H9 (cell line): ENCODE results near the gene PRKCB. TPM values are rescaled to one million over a fixed set of nuclear protein-coding genes. Genes with fewer than 3 reads are reported as not detected.

Experiments used
- DNase-seq: peaks from one replicate; pipeline ENCODE4 v3.0.0-alpha.2; 2017
- H2AFZ ChIP-seq: one replicate; pipeline ENCODE4 v1.6.1; 2013; ENCODE audit warnings: mild to moderate bottlenecking, low read length, control low read depth, moderate library complexity
- H2AK5ac ChIP-seq: 2 replicates; pipeline ENCODE4 v1.6.1; 2013; ENCODE audit warnings: low read length, control low read depth, mixed read lengths; ENCODE audit not compliant: insufficient read length
- H2BK120ac ChIP-seq: one replicate; pipeline ENCODE4 v1.6.1; 2013; ENCODE audit warnings: low read depth, mild to moderate bottlenecking, low read length, control low read depth, inconsistent platforms; ENCODE audit not compliant: poor library complexity, severe bottlenecking
- H2BK12ac ChIP-seq: 2 replicates; pipeline ENCODE4 v1.6.1; 2013; ENCODE audit warnings: low read length, control low read depth, mixed read lengths, low read depth; ENCODE audit not compliant: insufficient read length
- H2BK15ac ChIP-seq: 2 replicates; pipeline ENCODE4 v1.6.1; 2013; ENCODE audit warnings: low read depth, low read length, control low read depth
- H2BK20ac ChIP-seq: one replicate; pipeline ENCODE4 v1.6.1; 2013; ENCODE audit warnings: low read depth, mild to moderate bottlenecking, low read length, control low read depth, inconsistent platforms; ENCODE audit not compliant: poor library complexity, severe bottlenecking
- H2BK5ac ChIP-seq: 2 replicates; pipeline ENCODE4 v1.6.1; 2013; ENCODE audit warnings: low read length, control low read depth, mixed read lengths; ENCODE audit not compliant: insufficient read length
- H3K14ac ChIP-seq: 2 replicates; pipeline ENCODE4 v1.6.1; 2013; ENCODE audit warnings: low read length, control low read depth; ENCODE audit not compliant: insufficient read depth
- H3K18ac ChIP-seq: 2 replicates; pipeline ENCODE4 v1.6.1; 2013; ENCODE audit warnings: low read depth, mild to moderate bottlenecking, mixed read lengths, low read length, control low read depth; ENCODE audit not compliant: insufficient read length
- H3K23ac ChIP-seq: 2 replicates; pipeline ENCODE4 v1.6.1; 2013; ENCODE audit warnings: low read length, control low read depth, mixed read lengths, low read depth; ENCODE audit not compliant: insufficient read length
- H3K23me2 ChIP-seq: 2 replicates; pipeline ENCODE4 v1.6.1; 2013; ENCODE audit warnings: low read depth, mild to moderate bottlenecking, mixed read lengths, low read length, control low read depth; ENCODE audit not compliant: insufficient read length, poor library complexity, severe bottlenecking
- H3K27ac ChIP-seq: 2 replicates; pipeline ENCODE4 v1.5.1; 2013; ENCODE audit warnings: low read length, control low read depth, mixed read lengths, low read depth; ENCODE audit not compliant: insufficient read length
- H3K27me3 ChIP-seq: 2 replicates; pipeline ENCODE4 v1.6.1; 2013; ENCODE audit warnings: low read length, control low read depth, inconsistent platforms; ENCODE audit not compliant: insufficient read depth
- H3K4ac ChIP-seq: 2 replicates; pipeline ENCODE4 v1.6.1; 2013; ENCODE audit warnings: low read depth, mild to moderate bottlenecking, control low read depth, inconsistent platforms, low read length, moderate library complexity
- H3K4me1 ChIP-seq: 2 replicates; pipeline ENCODE4 v1.6.1; 2013; ENCODE audit warnings: low read length, control low read depth, inconsistent platforms; ENCODE audit not compliant: insufficient read depth
- H3K4me2 ChIP-seq: 2 replicates; pipeline ENCODE4 v1.6.1; 2013; ENCODE audit warnings: low read length, control low read depth, mixed read lengths; ENCODE audit not compliant: insufficient read length, insufficient read depth
- H3K56ac ChIP-seq: 2 replicates; pipeline ENCODE4 v1.6.1; 2013; ENCODE audit warnings: low read depth, mild to moderate bottlenecking, mixed read lengths, low read length, control low read depth; ENCODE audit not compliant: insufficient read length
- H3K79me1 ChIP-seq: 2 replicates; pipeline ENCODE4 v1.6.1; 2013; ENCODE audit warnings: low read depth, mild to moderate bottlenecking, moderate library complexity, low read length, control low read depth, inconsistent platforms; ENCODE audit not compliant: insufficient read depth, poor library complexity, severe bottlenecking
- H3K79me2 ChIP-seq: 2 replicates; pipeline ENCODE4 v1.6.1; 2013; ENCODE audit warnings: low read length, control low read depth, inconsistent platforms; ENCODE audit not compliant: insufficient read depth
- H3K9ac ChIP-seq: 2 replicates; pipeline ENCODE4 v1.6.1; 2013; ENCODE audit warnings: low read length, control low read depth, mixed read lengths; ENCODE audit not compliant: insufficient read length; ENCODE audit errors: extremely low read depth
- H3K9me3 ChIP-seq: one replicate; pipeline ENCODE4 v1.6.1; 2013; ENCODE audit warnings: low read depth, low read length, inconsistent platforms; ENCODE audit not compliant: control insufficient read depth
- H3T11ph ChIP-seq: one replicate; pipeline ENCODE4 v1.6.1; 2013; ENCODE audit warnings: mild to moderate bottlenecking, low read length, control low read depth, inconsistent platforms
- H4K20me1 ChIP-seq: one replicate; pipeline ENCODE4 v1.6.1; 2013; ENCODE audit not compliant: control insufficient read depth, insufficient read length, insufficient read depth
- H4K5ac ChIP-seq: 2 replicates; pipeline ENCODE4 v1.6.1; 2013; ENCODE audit warnings: low read depth, mild to moderate bottlenecking, mixed read lengths, low read length, control low read depth; ENCODE audit not compliant: insufficient read length
- H4K8ac ChIP-seq: replicated peaks from 2 replicates; pipeline ENCODE4 v1.6.1; 2013; ENCODE audit warnings: low read length, control low read depth, mixed read lengths, low read depth; ENCODE audit not compliant: insufficient read length
- H4K91ac ChIP-seq: 2 replicates; pipeline ENCODE4 v1.6.1; 2013; ENCODE audit warnings: low read depth, mild to moderate bottlenecking, moderate library complexity, mixed read lengths, low read length, control low read depth; ENCODE audit not compliant: insufficient read length
- H3K27ac Mint-ChIP-seq, 3 experiments: 2 replicates in 2 of 3; 3 replicates in 1 of 3; pipeline ENCODE4 v1.8.0; 2020 to 2021; ENCODE audit warnings: mixed read lengths in 3 of 3, mild to moderate bottlenecking in 1 of 3, moderate library complexity in 1 of 3
- H3K27me3 Mint-ChIP-seq: 2 replicates; pipeline ENCODE4 v1.8.0; 2021; ENCODE audit warnings: low read depth, mild to moderate bottlenecking, moderate library complexity, mixed read lengths
- H3K36me3 Mint-ChIP-seq, 3 experiments: 2 replicates in 2 of 3; 3 replicates in 1 of 3; pipeline ENCODE4 v1.8.0; 2020 to 2021; ENCODE audit warnings: low read depth in 3 of 3, mixed read lengths in 3 of 3; ENCODE audit not compliant: insufficient read depth in 1 of 3
- H3K4me1 Mint-ChIP-seq, 2 experiments: 2 replicates each; pipeline ENCODE4 v1.8.0; 2020; ENCODE audit warnings: mixed read lengths in 2 of 2
- H3K4me3 Mint-ChIP-seq, 2 experiments: 2 replicates in 1 of 2; 3 replicates in 1 of 2; pipeline ENCODE4 v1.8.0; 2020 to 2021; ENCODE audit warnings: mild to moderate bottlenecking in 2 of 2, mixed read lengths in 2 of 2, moderate library complexity in 1 of 2
- H3K9me3 Mint-ChIP-seq, 2 experiments: 2 replicates in 1 of 2; 3 replicates in 1 of 2; pipeline ENCODE4 v1.8.0; 2020; ENCODE audit warnings: mild to moderate bottlenecking in 2 of 2, mixed read lengths in 2 of 2, moderate library complexity in 1 of 2
- whole genome bisulfite sequencing: extraction: QIAGEN DNeasy Blood & Tissue Kit; methylation state at CpG from one replicate; pipeline ENCODE4 v1.1.7; 2013; ENCODE audit warnings: missing lambda C conversion rate, low lambda C conversion rate, mixed read lengths; ENCODE audit not compliant: insufficient read length; ENCODE audit errors: extremely low coverage; 5-methylcytosine and 5-hydroxymethylcytosine counted together
- total RNA-seq: library from RNA; stranded (reverse); gene quantifications from 2 replicates; pipeline ENCODE4 v1.2.1, GENCODE V29; 2021
- TF ChIP-seq, protein P1 (sequence below): fragments of 200-600 bp; sonication (generic); conservative IDR thresholded peaks from 3 replicates; pipeline ENCODE4 v1.8.0; 2021; ENCODE audit warnings: antibody characterized with exemption, mild to moderate bottlenecking

Gene PRKCB
- total RNA-seq, 1 experiment from 2014 or later: 7.0 TPM

DNA sequence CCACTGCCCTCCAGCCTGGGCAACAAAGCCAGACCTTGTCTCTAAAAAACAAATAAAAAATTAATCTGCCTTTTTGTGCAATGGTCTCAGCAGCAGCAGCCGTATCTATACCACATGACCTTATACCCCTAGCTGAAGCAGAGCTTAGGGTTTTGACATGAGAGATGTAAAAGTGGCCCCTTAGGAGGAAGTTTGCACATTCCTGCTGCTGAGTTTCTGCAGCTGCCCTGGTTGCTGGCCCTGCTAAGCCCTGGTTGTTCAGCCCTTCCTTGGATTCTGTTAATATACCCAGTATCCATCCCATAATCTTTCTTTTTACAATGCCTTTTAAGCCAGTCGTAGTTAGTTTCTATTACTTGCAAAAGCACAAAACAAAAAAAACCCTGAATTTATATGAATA is 33.0 kb upstream of the PRKCB start:
- Mint-ChIP-seq H3K36me3 (no peaks in the 10 kb centered on the region), H3K4me1 (peaks cover 4 to 6% of the 10 kb centered on the region in 2 experiments; a peak in 3 of 4 replicates), H3K27ac (no peak overlapping the region), H3K9me3 (no peaks in the 10 kb centered on the region), H3K4me3 (no peak overlapping the region), H3K27me3 (no peaks in the 10 kb centered on the region)
- no peak overlapping the region for H3T11ph ChIP-seq
- H2BK20ac ChIP-seq: no peak overlapping the region
- WGBS: no CpG with 5 or more reads among the region's 2 CpGs
- no peak overlapping the region for H3K4me2 ChIP-seq
- no peak overlapping the region for H4K5ac ChIP-seq
- H2BK12ac ChIP-seq: no peak overlapping the region
- H3K27ac ChIP-seq: no peak overlapping the region
- no peak overlapping the region for H2BK5ac ChIP-seq
- no peaks in the 10 kb centered on the region for H4K20me1 ChIP-seq
- no peak overlapping the region for H3K23ac ChIP-seq
- no peak overlapping the region for H3K56ac ChIP-seq
- no peak overlapping the region for H2AK5ac ChIP-seq
- H3K9ac ChIP-seq: no peak overlapping the region
- no peak overlapping the region for H2AFZ ChIP-seq
- no peak overlapping the region for H3K14ac ChIP-seq
- no peak overlapping the region for H4K8ac ChIP-seq
- no peak overlapping the region for H4K91ac ChIP-seq
- no peak for DNase-seq
- no peaks in the 10 kb centered on the region for H3K79me2 ChIP-seq
- H2BK120ac ChIP-seq: no peak overlapping the region
- no peaks in the 10 kb centered on the region for H3K23me2 ChIP-seq
- no peaks in the 10 kb centered on the region for H3K4me1 ChIP-seq
- no peak overlapping the region for H2BK15ac ChIP-seq
- TF ChIP-seq, protein P1, sequence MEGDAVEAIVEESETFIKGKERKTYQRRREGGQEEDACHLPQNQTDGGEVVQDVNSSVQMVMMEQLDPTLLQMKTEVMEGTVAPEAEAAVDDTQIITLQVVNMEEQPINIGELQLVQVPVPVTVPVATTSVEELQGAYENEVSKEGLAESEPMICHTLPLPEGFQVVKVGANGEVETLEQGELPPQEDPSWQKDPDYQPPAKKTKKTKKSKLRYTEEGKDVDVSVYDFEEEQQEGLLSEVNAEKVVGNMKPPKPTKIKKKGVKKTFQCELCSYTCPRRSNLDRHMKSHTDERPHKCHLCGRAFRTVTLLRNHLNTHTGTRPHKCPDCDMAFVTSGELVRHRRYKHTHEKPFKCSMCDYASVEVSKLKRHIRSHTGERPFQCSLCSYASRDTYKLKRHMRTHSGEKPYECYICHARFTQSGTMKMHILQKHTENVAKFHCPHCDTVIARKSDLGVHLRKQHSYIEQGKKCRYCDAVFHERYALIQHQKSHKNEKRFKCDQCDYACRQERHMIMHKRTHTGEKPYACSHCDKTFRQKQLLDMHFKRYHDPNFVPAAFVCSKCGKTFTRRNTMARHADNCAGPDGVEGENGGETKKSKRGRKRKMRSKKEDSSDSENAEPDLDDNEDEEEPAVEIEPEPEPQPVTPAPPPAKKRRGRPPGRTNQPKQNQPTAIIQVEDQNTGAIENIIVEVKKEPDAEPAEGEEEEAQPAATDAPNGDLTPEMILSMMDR: no peak
- no peak overlapping the region for H3K4ac ChIP-seq
- H3K9me3 ChIP-seq: no peaks in the 10 kb centered on the region
- no peaks in the 10 kb centered on the region for H3K27me3 ChIP-seq
- H3K79me1 ChIP-seq: no peaks in the 10 kb centered on the region
- H3K18ac ChIP-seq: no peak overlapping the region
